C4-2B (cell line): ENCODE data around the gene PIGP.
"Not testable (repeated sequence)": the region's sequence is repeated elsewhere in the genome, so short reads cannot be mapped to it uniquely, and the experiment has no call there.

Experiments
- H3K27ac ChIP-seq: fragments of 450-650 bp; 2 replicates; pipeline ENCODE4 v1.5.1; 2017
- ZFX ChIP-seq: fragments of 450-650 bp; IDR thresholded peaks from 2 replicates; pipeline ENCODE4 v1.6.1; 2017
- TF ChIP-seq, protein P1 (sequence below): fragments of 450-650 bp; conservative IDR thresholded peaks from 2 replicates; pipeline ENCODE4 v1.5.1; 2017; ENCODE audit warnings: mild to moderate bottlenecking

PIGP gene

DNA sequence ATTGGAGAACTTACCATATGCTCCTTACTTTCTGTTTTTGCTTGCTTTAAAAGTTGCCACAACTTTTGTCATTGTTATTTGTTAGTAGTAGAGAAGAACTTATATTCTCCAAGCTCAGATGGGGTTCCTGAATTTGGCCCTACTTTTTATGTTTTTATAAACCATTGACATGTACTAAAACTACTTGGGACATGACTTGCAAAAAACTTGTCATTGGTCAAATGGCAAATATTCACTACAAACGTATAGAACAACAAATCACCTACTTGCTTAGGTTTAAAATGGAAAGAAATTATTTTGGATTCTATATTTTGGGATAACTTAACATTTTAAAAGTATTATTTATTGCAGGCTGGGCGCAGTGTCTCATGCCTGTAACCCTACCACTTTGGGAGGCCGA lies 32.7 kb downstream of the PIGP start:
- H3K27ac ChIP-seq = no peak overlapping the region
- TF ChIP-seq, protein P1, sequence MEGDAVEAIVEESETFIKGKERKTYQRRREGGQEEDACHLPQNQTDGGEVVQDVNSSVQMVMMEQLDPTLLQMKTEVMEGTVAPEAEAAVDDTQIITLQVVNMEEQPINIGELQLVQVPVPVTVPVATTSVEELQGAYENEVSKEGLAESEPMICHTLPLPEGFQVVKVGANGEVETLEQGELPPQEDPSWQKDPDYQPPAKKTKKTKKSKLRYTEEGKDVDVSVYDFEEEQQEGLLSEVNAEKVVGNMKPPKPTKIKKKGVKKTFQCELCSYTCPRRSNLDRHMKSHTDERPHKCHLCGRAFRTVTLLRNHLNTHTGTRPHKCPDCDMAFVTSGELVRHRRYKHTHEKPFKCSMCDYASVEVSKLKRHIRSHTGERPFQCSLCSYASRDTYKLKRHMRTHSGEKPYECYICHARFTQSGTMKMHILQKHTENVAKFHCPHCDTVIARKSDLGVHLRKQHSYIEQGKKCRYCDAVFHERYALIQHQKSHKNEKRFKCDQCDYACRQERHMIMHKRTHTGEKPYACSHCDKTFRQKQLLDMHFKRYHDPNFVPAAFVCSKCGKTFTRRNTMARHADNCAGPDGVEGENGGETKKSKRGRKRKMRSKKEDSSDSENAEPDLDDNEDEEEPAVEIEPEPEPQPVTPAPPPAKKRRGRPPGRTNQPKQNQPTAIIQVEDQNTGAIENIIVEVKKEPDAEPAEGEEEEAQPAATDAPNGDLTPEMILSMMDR = no peak
- TF ChIP-seq ZFX = no peak

DNA sequence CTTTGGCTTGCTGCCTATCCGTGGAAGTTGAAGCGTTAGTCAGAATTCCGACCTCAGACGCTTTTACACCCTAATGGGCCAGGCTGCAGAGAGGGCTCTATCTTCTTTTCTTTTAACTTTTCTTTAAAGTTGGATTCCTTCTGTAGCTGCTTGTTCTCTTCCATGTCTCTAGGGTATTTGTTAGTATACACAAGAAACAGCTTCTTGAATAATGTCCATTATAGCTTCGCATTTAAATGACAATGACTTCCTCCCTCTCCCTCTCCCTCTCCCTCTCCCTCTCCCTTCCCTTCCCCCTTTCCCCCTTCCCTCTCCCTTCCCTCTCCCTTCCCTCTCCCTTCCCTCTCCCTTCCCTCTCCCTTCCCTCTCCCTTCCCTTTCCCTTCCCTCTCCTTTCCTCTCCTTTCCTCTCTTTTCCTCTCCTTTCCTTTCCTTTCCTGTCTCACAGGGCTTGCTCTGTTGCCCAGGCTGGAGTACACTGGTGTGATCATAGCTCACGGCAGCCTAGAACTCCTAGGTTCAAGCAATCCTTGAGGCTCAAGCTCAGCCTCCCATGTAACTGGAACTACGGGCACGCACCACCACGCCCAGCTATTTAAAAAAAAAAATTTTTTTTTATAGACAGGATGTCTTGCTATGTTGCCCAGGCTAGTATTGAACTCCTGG lies 33.3 kb downstream of the PIGP start:
- TF ChIP-seq, protein P1 = no peak
- TF ChIP-seq ZFX = no peak
- no peak overlapping the region for H3K27ac ChIP-seq

DNA sequence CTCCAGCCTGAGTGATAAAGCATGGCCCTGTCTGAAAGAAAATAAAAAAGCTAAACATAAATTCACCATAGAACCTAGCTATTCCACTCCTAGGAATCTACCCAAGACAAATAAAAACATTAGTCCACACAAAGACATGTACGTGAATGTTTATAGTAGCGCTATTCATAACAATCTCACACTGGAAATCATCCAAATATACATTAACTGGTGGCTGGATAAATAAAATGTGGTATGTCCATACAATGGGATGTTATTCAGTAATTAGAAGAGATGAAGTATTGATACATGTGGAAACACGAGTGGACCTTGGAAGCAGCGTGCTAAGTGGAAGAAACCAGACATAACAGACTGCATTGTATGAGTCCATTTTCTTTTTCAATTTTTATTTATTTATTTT lies 36.7 kb downstream of the PIGP start:
- no peak overlapping the region for H3K27ac ChIP-seq
- TF ChIP-seq, protein P1 = no peak
- no peak for TF ChIP-seq ZFX

DNA sequence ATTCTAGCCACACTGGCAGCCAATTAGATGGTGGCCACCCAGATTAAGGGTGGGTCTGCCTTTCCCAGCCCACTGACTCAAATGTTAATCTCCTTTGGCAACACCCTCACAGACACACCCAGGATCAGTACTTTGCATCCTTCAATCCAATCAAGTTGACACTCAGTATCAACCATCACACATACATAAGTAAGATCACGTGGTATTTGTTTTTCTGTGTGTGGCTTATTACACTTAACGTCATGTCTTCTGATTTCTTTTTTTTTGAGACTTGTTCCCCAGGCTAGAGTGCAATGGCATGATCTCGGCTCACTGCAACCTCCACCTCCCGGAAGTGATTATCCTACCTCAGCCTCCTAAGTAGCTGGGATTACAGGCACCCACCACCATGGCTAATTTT lies 38.5 kb downstream of the PIGP start:
- not testable (repeated sequence) for H3K27ac ChIP-seq

DNA sequence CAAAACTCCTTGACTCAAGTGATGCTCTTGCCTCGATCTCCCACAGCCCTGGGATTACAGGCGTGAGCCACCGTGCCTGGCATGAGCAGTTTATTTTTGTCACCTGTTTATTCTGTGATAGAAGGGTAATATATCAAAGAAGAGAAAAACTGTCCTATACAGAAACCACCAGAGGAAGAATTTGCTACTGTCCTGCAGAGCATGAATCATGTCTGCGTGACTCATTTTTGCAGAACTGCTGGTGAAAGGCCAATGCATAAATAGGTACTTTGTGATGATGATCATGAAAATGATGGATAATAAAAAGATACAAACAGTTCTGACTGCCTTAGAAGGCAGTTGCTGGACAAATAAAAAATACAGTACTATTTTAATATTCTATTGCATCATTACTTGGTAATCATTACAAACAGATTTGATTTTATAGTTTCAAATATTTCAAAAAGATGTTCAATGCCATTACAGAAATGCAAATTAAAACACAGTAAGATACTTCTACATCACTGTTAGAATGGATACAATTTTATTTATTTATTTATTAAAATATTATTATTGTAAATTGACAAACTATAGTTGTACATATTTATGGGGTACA lies 39.9 kb downstream of the PIGP start:
- no peak overlapping the region for H3K27ac ChIP-seq
- TF ChIP-seq, protein P1 = no peak
- TF ChIP-seq ZFX = no peak

DNA sequence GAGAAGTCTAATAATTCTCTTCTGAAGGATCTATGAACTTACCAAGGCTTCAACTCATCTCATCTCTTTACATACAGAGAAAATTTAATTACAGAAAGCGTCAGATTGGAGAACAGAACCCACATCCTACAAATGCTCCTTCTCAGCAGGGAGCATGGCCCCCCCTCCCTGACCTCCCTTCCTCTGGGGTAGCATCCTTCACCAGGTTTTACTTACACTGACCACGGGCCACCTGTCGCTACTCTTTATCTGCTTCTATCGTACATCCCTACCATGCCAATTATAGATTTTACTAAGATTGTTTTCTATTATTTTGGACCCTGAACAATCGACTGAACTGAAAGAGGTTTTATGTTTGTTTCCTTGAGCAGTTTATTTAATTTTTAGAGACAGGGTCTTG lies 40.6 kb downstream of the PIGP start:
- TF ChIP-seq, protein P1 = no peak
- TF ChIP-seq ZFX = no peak
- no peak overlapping the region for H3K27ac ChIP-seq

DNA sequence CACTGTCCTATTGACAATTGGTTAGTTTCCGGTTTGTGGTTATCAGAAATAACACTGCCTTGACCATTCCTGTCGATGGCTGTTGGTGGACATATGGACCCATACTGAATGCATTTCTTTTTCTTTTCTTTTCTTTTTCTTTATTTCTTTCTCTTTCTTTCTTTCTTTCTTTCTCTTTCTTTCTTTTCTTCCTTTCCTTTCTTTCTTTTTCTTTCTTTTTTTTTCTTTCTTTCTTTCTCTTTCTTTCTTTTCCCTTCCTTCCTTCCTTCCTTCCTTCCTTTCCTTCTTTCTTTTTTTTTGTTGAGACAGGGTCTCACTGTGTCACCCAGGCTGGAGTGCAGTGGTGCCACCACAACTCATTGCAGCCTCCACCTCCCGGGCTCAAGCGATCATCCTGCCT lies 42.0 kb downstream of the PIGP start:
- H3K27ac ChIP-seq = no peak overlapping the region
- TF ChIP-seq, protein P1 = no peak

DNA sequence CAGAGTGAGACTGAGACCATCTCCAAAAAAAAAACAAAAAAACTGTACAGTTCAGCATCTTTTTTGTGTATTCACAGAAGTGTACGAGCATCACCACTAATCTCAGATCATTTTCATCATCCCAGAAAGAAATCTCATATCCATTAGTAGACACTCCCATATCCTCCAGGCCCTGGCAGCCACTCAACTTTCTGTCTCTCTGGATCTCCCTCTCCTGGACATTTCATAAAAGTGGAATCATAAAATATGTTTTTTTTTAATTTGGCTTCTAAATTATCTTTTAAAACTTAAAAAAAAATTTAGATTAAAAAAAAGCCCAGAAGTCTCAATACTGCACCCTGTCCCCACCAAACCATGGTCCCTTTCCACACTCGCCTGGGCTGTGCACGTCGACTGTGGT lies 44.3 kb downstream of the PIGP start:
- no peak overlapping the region for H3K27ac ChIP-seq
- TF ChIP-seq, protein P1 = no peak; the same call in 1 of the 2 replicates
